ENCODE results near the gene DROSHA.
"Not testable (repeated sequence)": the region's sequence is repeated elsewhere in the genome, so short reads cannot be mapped to it uniquely, and the experiment has no call there.

Gene DROSHA

DNA sequence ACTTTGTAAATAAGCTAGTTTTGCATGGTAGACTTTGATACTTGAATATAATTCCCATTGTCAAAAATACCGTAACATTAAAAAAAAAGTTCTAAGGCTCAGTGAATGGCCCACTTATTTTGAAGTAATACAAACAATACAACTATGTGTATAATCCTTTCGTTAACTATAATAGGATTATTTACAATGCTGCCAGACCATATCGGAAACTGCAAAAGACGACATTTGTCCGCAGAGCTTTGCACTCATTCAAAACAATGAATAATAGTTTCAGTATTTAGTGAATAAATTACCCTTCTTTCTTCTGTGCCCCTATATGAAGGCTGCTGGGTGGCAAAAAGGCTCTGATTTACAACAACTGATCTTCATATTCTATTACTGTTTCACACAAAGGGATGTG is 121.8 kb downstream of the DROSHA start:
- H3K4me1 ChIP-seq (ENCODE audit: control insufficient read depth, insufficient read depth, low read length) = no peaks in the 10 kb centered on the region
- H3K9me3 ChIP-seq (ENCODE audit: control insufficient read depth, low read length) = no peaks in the 10 kb centered on the region
- WGBS, 2 experiments = 96% methylated on average over 5 of the region's 5 CpGs; no CpG with 5 or more reads in 1 of the 2 experiments
- H3K27ac ChIP-seq (ENCODE audit: insufficient read depth, low read depth, low read length, poor library complexity, severe bottlenecking) = no peak overlapping the region
- no peaks in the 10 kb centered on the region for H3K27me3 ChIP-seq (ENCODE audit: control insufficient read depth, insufficient read depth, low read length, poor library complexity, severe bottlenecking)
- no peak overlapping the region for H3K4me3 ChIP-seq (ENCODE audit: insufficient read depth, low read depth, low read length)
- H3K36me3 ChIP-seq (ENCODE audit: control insufficient read depth, insufficient read depth, low read length) = peaks cover 23% of the 10 kb centered on the region

DNA sequence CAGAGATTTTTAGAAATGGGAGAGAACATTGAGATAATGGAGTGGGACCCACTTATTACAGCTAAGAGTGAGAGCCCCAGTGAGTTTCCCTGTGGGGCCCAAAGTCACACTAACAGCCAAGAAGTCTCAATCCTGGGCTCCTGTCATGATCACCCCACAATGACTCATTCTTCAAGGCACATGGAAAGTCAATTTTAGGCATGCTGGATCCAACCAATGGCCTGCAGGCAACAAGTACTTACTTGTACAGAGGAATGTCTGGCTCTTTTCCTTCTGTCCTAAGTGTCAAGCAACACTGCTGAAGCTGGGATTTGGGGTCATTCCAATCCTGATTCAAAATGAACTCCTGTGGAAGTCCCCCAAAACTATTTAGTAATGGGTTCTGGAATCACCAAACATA is 123.1 kb downstream of the DROSHA start:
- Histone ChIP-seq H3K4me3 (ENCODE audit: insufficient read depth, low read depth, low read length) (no peak overlapping the region), H3K9me3 (ENCODE audit: control insufficient read depth, low read length) (no peaks in the 10 kb centered on the region), H3K4me1 (ENCODE audit: control insufficient read depth, insufficient read depth, low read length) (no peaks in the 10 kb centered on the region), H3K27me3 (ENCODE audit: control insufficient read depth, insufficient read depth, low read length, poor library complexity, severe bottlenecking) (no peaks in the 10 kb centered on the region), H3K36me3 (ENCODE audit: control insufficient read depth, insufficient read depth, low read length) (peaks cover 32% of the 10 kb centered on the region), H3K27ac (ENCODE audit: insufficient read depth, low read depth, low read length, poor library complexity, severe bottlenecking) (no peak overlapping the region)

DNA sequence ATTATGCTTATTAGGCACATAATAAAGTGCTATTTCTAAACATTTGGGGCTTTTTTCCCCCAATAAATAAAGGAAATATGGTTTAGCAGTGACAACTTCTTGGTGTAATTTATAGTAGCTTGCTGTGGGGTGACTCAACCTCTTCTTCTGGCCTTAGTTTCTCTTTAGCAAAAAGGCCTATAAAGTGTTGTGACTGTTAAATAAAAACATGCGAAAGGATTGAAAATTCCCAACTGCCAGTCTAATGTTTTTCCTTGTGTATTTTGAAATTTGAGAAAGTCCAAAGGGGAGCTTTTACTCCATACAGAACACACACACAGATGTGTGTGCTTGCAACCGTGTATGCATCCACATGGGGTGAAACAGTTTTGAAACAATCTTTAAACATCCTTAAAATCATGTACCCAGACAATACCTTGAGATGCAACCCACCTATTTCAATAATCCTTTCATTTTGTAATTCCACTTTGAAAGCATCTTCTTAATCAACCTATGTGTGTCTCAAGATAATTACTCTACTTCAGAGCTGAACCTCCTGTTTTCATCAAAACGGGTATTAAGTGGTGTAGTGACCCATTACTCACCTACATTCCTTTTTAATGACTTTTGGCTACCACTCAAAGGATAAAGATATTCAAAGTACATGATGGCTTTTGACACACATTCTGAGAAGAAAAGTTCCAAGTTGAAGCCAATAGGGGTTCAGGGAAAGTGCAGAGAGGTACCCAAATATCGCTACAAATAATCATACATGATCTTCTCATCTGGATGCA is 123.8 kb downstream of the DROSHA start:
- Histone ChIP-seq H3K36me3 (ENCODE audit: control insufficient read depth, insufficient read depth, low read length) (peaks cover 36% of the 10 kb centered on the region), H3K4me1 (ENCODE audit: control insufficient read depth, insufficient read depth, low read length) (no peaks in the 10 kb centered on the region), H3K9me3 (ENCODE audit: control insufficient read depth, low read length) (no peaks in the 10 kb centered on the region), H3K4me3 (ENCODE audit: insufficient read depth, low read depth, low read length) (no peak overlapping the region), H3K27me3 (ENCODE audit: control insufficient read depth, insufficient read depth, low read length, poor library complexity, severe bottlenecking) (no peaks in the 10 kb centered on the region), H3K27ac (ENCODE audit: insufficient read depth, low read depth, low read length, poor library complexity, severe bottlenecking) (no peak overlapping the region)
- whole genome bisulfite sequencing, 2 experiments = 93 to 95% methylated on average over 3 to 4 of the region's 4 CpGs

DNA sequence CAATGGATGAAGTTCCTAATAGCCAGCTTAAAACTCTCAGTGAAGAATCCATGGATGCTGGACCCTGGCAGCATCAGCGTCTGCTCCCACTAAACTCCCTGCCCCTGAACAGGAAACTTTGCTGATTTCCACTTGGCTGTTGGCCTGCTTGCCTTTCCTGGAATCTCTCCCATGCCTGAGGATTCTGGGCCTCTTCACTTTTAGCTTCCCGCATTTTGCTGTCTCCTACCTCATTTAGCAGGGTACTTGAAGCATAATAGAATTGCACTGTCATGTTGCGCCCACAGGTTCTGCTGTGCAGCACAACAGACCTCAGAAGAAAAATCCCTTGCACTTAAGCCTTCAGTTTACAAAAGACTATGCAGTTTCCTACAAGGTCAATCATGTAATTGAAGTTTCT is 127.6 kb downstream of the DROSHA start:
- Histone ChIP-seq H3K4me3 (ENCODE audit: insufficient read depth, low read depth, low read length) (no peak overlapping the region), H3K36me3 (ENCODE audit: control insufficient read depth, insufficient read depth, low read length) (peaks cover 30% of the 10 kb centered on the region), H3K4me1 (ENCODE audit: control insufficient read depth, insufficient read depth, low read length) (no peaks in the 10 kb centered on the region), H3K27ac (ENCODE audit: insufficient read depth, low read depth, low read length, poor library complexity, severe bottlenecking) (no peak overlapping the region), H3K9me3 (ENCODE audit: control insufficient read depth, low read length) (no peaks in the 10 kb centered on the region), H3K27me3 (ENCODE audit: control insufficient read depth, insufficient read depth, low read length, poor library complexity, severe bottlenecking) (no peaks in the 10 kb centered on the region)
- WGBS, 2 experiments = 94% methylated on average over 3 of the region's 3 CpGs

DNA sequence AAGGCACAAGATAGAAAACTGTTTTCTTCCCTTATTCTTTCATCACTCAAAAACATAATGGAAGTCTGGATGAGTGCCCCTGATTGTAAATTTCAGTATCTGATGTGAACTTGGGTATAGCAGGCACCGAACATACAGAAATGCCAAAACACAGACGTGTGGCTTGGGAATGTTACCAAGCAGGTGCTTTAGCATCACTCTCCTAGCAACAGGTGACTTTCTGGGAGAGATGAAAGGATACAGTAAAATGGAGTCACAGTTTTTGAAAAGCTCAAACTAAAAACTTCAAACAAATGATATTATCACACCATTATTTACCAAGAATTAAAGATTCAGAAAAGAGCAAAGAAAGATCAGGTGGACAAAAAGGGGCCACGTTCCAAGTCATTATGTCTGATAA is 130.2 kb downstream of the DROSHA start:
- Histone ChIP-seq H3K4me3 (ENCODE audit: insufficient read depth, low read depth, low read length) (no peak overlapping the region), H3K9me3 (ENCODE audit: control insufficient read depth, low read length) (no peaks in the 10 kb centered on the region), H3K36me3 (ENCODE audit: control insufficient read depth, insufficient read depth, low read length) (peaks cover 22% of the 10 kb centered on the region), H3K27me3 (ENCODE audit: control insufficient read depth, insufficient read depth, low read length, poor library complexity, severe bottlenecking) (no peaks in the 10 kb centered on the region), H3K4me1 (ENCODE audit: control insufficient read depth, insufficient read depth, low read length) (no peaks in the 10 kb centered on the region), H3K27ac (ENCODE audit: insufficient read depth, low read depth, low read length, poor library complexity, severe bottlenecking) (no peak overlapping the region)
- 63 to 67% methylated on average over 3 of the region's 3 CpGs for WGBS, 2 experiments

DNA sequence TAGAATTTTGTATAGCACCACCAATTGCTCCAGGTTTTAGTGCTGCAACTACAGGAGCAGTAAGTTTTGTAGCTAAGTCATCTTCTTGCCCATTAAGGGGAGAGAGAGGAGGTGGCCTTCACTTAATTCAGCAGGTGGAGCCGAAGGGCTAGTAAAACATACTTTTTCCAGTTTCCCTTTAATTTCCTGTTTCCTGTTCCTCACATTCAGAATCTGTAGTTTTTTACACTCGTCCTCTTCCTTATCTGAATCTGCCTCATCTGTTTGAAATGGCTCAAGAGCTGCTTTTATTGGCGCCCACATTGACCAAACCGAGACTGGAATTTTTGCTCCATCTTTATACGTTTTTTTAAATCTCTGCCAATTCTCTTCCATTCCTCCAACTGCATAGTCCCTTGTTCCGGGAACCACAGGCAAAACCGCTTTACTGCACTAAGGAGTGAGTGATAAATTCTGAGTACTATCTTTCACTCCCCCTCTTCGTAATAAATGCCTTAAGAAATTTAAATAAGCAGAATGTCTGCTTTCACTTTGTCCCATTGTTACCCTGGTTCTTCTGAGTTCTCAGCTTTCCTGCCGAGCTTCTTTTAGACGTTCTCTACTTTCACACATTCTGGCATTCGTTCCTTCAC is 133.9 kb downstream of the DROSHA start:
- H3K27me3 ChIP-seq (ENCODE audit: control insufficient read depth, insufficient read depth, low read length, poor library complexity, severe bottlenecking) = no peaks in the 10 kb centered on the region
- H3K4me1 ChIP-seq (ENCODE audit: control insufficient read depth, insufficient read depth, low read length) = no peaks in the 10 kb centered on the region
- H3K4me3 ChIP-seq (ENCODE audit: insufficient read depth, low read depth, low read length) = no peak overlapping the region
- WGBS, 2 experiments = 82 to 84% methylated on average over 11 of the region's 11 CpGs
- no peak overlapping the region for H3K27ac ChIP-seq (ENCODE audit: insufficient read depth, low read depth, low read length, poor library complexity, severe bottlenecking)
- no peaks in the 10 kb centered on the region for H3K9me3 ChIP-seq (ENCODE audit: control insufficient read depth, low read length)
- H3K36me3 ChIP-seq (ENCODE audit: control insufficient read depth, insufficient read depth, low read length) = no peaks in the 10 kb centered on the region

DNA sequence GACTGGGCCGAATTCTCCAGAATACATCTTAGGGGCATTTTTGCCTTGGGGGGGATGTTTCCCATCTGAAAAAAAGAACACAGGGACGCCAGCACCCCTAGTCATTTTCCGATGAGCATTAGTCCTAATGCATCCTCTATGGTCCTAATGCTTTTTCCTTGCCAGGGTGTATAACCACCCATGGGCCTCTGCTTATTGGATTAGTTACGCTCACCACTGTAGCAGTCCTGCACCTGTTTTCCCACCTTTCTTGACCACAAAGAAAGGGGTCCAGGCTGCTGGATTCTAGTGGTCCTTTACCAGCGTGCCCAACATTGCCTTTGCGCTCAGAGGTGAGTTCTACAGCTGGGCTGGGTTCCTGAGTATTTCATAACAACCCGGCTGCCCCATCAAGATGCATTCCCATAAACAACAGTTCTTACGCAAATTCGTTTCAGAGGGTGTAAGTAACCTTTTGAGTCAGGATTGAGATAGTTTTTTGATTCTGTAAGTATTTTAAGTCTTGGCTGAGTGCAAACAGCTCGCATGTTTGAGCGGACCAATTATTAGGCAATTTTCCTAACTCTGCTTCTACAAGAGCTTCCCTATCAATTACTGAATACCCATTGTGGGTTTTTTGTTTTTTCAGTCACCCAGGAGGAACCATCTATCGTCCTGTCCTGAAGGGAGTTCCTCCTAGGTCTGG is 135.1 kb downstream of the DROSHA start:
- Histone ChIP-seq H3K4me3 (ENCODE audit: insufficient read depth, low read depth, low read length) (no peak overlapping the region), H3K9me3 (ENCODE audit: control insufficient read depth, low read length) (no peaks in the 10 kb centered on the region), H3K4me1 (ENCODE audit: control insufficient read depth, insufficient read depth, low read length) (no peaks in the 10 kb centered on the region), H3K27me3 (ENCODE audit: control insufficient read depth, insufficient read depth, low read length, poor library complexity, severe bottlenecking) (no peaks in the 10 kb centered on the region), H3K36me3 (ENCODE audit: control insufficient read depth, insufficient read depth, low read length) (no peaks in the 10 kb centered on the region), H3K27ac (ENCODE audit: insufficient read depth, low read depth, low read length, poor library complexity, severe bottlenecking) (no peak overlapping the region)
- WGBS, 2 experiments = 90 to 95% methylated on average over 12 of the region's 12 CpGs

DNA sequence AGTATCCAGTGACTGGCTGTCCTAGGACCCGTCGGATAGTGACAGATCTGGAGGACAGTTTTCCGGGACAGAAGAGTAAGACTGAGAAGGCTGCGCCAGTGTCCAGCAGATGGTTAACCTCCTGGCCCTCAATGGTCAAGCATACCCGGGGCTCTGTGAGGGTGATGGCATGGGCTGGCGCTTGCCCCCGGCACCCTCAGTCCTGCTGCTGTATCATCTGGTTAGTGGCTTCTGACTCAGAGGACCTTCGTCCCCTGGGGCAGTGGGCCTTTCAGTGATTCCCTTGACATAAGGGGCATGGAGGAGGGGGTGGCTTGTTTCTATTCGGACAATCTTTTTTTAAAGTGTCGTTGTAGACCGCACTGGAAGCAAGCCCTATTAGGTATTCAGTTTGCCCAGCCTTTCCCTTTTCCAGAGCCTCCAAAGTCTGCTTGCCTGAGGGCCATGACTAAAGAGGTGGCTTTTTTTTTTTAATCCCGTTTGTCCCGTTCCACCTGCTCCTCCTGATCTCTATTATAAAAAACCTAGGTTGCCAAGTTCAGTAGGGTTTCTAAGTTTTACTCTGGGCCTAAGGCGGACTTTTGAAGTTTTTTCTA is 136.3 kb downstream of the DROSHA start:
- not testable (repeated sequence) for H3K36me3 ChIP-seq (ENCODE audit: control insufficient read depth, insufficient read depth, low read length); H3K4me1 ChIP-seq (ENCODE audit: control insufficient read depth, insufficient read depth, low read length); H3K9me3 ChIP-seq (ENCODE audit: control insufficient read depth, low read length); H3K27ac ChIP-seq (ENCODE audit: insufficient read depth, low read depth, low read length, poor library complexity, severe bottlenecking); H3K4me3 ChIP-seq (ENCODE audit: insufficient read depth, low read depth, low read length); H3K27me3 ChIP-seq (ENCODE audit: control insufficient read depth, insufficient read depth, low read length, poor library complexity, severe bottlenecking)
- 94 to 95% methylated on average over 14 of the region's 14 CpGs for WGBS, 2 experiments

DNA sequence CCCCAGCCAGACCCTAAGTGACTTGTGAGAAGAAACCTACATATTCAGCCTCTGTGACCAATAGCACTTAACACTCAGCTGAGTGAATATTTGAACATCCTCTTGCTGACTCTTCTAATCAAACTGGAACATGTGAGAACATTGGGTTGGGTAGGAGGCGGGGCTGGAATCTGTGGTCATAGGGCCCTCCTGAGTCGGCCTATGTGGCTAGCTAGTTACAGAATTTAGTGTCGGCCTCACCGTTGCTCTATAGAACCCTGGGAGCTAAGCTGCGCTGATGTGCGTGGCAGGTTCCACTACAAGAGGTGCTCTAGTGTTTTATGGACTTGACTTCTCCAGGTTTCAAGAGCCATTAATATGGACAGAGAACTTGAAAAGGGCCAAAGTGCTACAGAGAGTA is 138.8 kb downstream of the DROSHA start:
- no peak overlapping the region for H3K4me3 ChIP-seq (ENCODE audit: insufficient read depth, low read depth, low read length)
- H3K9me3 ChIP-seq (ENCODE audit: control insufficient read depth, low read length) = peaks cover 2% of the 10 kb centered on the region
- WGBS, 2 experiments = 94 to 98% methylated on average over 6 of the region's 6 CpGs

DNA sequence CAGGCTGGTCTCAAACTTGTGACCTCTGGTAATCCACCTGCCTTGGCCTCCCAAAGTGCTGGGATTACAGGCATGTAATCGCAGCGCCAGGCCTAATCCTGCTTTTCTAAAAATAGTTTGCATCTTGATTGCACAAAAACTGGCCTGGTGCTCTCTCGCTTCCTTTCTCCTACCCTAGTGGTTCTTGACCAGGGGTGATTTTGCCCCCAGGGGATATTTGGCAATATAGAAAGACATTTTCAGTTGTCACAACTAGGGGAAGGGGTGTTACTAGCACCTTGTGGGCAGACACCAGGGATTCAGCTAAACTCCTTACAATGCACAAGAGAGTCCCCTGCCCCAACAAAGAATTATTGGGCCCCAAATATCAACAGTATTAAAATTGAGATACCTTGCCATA is 139.8 kb downstream of the DROSHA start:
- Histone ChIP-seq H3K9me3 (ENCODE audit: control insufficient read depth, low read length) (peaks cover 2% of the 10 kb centered on the region), H3K4me1 (ENCODE audit: control insufficient read depth, insufficient read depth, low read length) (no peaks in the 10 kb centered on the region), H3K36me3 (ENCODE audit: control insufficient read depth, insufficient read depth, low read length) (no peaks in the 10 kb centered on the region), H3K27me3 (ENCODE audit: control insufficient read depth, insufficient read depth, low read length, poor library complexity, severe bottlenecking) (no peaks in the 10 kb centered on the region), H3K27ac (ENCODE audit: insufficient read depth, low read depth, low read length, poor library complexity, severe bottlenecking) (no peak overlapping the region), H3K4me3 (ENCODE audit: insufficient read depth, low read depth, low read length) (no peak overlapping the region)
- 92 to 99% methylated on average over 3 of the region's 3 CpGs for WGBS, 2 experiments

More for the DNA sequence above, 138.8 kb downstream of the DROSHA start:
- H3K4me1 ChIP-seq (ENCODE audit: control insufficient read depth, insufficient read depth, low read length) = no peaks in the 10 kb centered on the region
- no peak overlapping the region for H3K27ac ChIP-seq (ENCODE audit: insufficient read depth, low read depth, low read length, poor library complexity, severe bottlenecking)
- H3K27me3 ChIP-seq (ENCODE audit: control insufficient read depth, insufficient read depth, low read length, poor library complexity, severe bottlenecking) = no peaks in the 10 kb centered on the region
- H3K36me3 ChIP-seq (ENCODE audit: control insufficient read depth, insufficient read depth, low read length) = no peaks in the 10 kb centered on the region

All from ectodermal cell (in vitro differentiated cells).